GM12864 (cell line): Measurements from ENCODE around the gene XRCC1.

ENCODE experiments used
- DNase-seq: peaks from one replicate; pipeline ENCODE4 v3.0.0-alpha.2; 2011; ENCODE audit warnings: low read depth
- H3K4me3 ChIP-seq: 2 replicates; pipeline ENCODE4 v1.5.1; 2011; ENCODE audit warnings: mild to moderate bottlenecking, low read depth, low read length, control low read depth
- TF ChIP-seq, protein P1 (sequence below): IDR thresholded peaks from 2 replicates; pipeline ENCODE4 v1.5.1; 2011; ENCODE audit warnings: low read depth, mild to moderate bottlenecking, moderate library complexity, low read length, control low read depth, inconsistent platforms; ENCODE audit errors: missing control alignments

Gene XRCC1

DNA sequence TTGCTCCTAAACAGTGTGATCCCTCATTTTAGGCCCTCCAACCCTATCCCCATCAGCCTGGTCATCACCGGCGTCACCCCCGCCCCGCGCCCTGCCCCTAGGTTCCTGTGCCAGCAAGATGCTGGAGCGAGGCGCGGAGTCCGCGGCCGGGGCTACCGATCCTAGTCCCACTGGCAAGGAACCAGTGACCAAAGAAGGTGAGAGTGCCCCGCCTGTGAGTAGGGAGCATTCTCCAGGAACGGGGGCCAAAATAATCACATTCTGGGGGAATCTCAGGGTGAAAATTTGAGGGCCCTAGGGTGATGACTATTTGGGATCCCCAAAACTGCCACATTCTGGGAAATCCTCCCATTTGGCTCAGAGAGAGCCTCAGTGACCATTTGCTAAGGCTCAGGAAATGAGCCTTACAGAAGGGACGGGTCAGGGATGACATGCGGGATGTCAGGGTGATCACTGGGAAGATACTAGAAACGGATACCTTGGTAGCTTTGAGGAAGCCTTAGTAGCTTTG lies 41.0 kb downstream of the XRCC1 start:
- no peak overlapping the region for H3K4me3 ChIP-seq
- TF ChIP-seq, protein P1, sequence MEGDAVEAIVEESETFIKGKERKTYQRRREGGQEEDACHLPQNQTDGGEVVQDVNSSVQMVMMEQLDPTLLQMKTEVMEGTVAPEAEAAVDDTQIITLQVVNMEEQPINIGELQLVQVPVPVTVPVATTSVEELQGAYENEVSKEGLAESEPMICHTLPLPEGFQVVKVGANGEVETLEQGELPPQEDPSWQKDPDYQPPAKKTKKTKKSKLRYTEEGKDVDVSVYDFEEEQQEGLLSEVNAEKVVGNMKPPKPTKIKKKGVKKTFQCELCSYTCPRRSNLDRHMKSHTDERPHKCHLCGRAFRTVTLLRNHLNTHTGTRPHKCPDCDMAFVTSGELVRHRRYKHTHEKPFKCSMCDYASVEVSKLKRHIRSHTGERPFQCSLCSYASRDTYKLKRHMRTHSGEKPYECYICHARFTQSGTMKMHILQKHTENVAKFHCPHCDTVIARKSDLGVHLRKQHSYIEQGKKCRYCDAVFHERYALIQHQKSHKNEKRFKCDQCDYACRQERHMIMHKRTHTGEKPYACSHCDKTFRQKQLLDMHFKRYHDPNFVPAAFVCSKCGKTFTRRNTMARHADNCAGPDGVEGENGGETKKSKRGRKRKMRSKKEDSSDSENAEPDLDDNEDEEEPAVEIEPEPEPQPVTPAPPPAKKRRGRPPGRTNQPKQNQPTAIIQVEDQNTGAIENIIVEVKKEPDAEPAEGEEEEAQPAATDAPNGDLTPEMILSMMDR = no peak
- DNase-seq = no peak

- peak; percentile 93 for DNase-seq
- TF ChIP-seq, protein P1 = no peak
- H3K4me3 ChIP-seq = peak overlapping the region; percentile 63
Measured at GRCh38 chr19:43533546-43534304, 41.6 kb downstream of the XRCC1 start.

DNA sequence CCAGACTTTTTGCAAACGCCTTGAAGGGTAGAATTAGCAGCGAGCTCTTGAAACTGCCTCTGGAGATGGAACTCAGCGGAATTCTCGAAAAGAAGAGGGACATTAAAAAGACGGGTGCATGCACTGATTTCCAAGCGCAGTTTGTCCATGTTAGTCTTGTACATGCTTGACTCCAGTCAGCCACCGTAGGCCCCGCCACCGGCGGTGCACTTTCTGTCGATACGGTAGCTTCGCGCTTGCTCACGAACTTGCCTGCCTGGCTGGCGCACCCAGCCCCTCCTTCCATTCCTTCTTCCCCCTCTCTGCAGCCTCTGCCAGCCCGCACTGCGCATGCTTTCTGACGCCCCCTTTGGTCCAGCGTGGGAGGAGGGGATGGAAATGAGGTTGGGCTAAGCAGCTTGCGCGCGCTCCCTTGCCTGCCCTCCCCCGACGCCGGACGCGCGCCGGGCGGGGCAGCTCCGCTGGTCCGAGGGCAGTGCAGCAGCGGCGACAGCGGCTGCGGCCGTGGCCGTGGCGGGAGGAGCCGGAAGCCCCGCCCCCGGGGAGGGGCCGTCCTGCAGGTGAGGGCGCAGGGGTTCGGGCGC lies 42.3 kb downstream of the XRCC1 start, which contains the start of gene ZNF575:
TSS of gene ZNF575 (plus strand) at position 227 of the 584 bp plus-strand sequence. CDS start 1,235 bp downstream, outside the sequence.
- peak; percentile 88 for DNase-seq
- TF ChIP-seq, protein P1 = no peak
- H3K4me3 ChIP-seq = peak within 1 kb of the TSS; percentile 63

DNA sequence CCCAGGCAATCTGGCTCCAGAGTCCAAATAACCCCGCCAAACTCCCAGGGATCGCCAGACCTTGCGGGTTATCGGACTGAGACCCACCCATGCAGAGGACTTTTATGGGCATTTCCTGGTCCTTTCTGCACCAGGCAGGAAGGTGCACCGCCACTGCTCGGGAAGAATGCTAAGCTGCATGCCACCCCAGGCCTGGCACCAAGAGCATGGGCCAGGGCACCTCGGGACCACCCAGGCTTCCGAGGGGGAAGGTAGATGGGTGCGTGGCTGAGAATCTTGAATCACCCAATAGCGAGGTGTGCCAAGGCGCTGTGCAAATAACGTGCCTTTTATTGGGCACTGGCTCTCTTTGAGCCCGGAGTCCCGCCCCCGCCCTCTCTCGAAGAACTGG lies 42.8 kb downstream of the XRCC1 start:
- TF ChIP-seq, protein P1 = no peak
- H3K4me3 ChIP-seq = peak overlapping the region; percentile 63
- no peak for DNase-seq

DNA sequence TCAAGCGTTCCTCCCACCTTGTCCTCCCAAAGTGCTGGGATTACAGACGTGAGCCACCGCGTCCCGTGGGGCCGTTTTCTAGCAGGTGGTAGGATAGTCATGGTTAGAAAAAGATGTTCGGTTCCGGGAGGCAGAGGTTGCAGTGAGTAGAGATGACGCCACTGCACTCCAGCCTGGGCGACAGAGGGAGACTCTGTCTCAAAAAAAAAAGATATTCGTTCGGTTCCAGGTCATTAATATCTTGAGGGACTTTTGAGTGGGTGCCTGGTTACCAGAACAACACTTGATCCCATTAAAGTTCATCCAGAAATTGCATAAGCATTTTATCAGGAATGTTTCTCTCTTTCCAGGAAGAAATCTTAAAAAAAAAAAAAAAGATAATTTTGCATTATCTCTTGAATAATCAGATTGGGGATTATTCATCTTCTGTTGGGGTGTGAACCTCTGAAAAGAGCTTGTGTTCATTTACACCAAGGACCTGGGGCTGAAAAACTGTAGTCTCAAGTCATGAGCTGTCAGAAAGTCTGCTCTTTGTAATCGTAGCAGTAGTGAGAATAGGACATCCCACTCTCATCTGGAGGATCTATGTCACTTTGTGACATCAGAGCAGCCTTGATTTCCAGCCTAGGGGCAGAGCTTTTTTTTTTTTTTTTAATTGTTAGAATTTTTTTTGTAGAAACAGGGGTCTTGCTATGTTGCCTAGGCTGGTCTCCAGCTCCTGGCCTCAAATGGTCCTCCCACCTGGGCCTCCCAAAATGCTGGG lies 47.3 kb downstream of the XRCC1 start:
- no peak overlapping the region; the same call in 1 of the 2 replicates for H3K4me3 ChIP-seq
- DNase-seq = no peak
- TF ChIP-seq, protein P1 = no peak

- peak within 1 kb of the TSS; percentile 87 for H3K4me3 ChIP-seq
- DNase-seq = no peak
- TF ChIP-seq, protein P1 = no peak
Measured at GRCh38 chr19:43526884-43527859, 48.2 kb downstream of the XRCC1 start, which contains the start of gene ETHE1. ETHE1 (minus strand) TSS chr19:43527201; CDS start chr19:43527177, 24 bp downstream.
